K562 (cell line): ENCODE results near the gene ITIH3. TPM values are rescaled to one million over a fixed set of nuclear protein-coding genes. Genes with fewer than 3 reads are reported as not detected.

Experiments
- ATAC-seq: fragments of 200-7000 bp; cut with Tn5 transposase; 3 replicates; pipeline ENCODE4 v1.9.1; 2020; ENCODE audit warnings: moderate library complexity
- BruUV-seq: library from RNA; stranded (reverse); fragments of 400-500 nt; replicated peaks from 2 replicates; lab custom pipeline; 2021; lab: Mats Ljungman, UMichigan
- CTCF ChIA-PET: fragments of 300-600 bp; formaldehyde crosslinking; extraction: SDS; loops from one replicate; lab custom pipeline; 2021; ENCODE audit warnings: low intra/inter-chr PET ratio; lab: Yijun Ruan, JAX
- POLR2A ChIA-PET: fragments of 300-600, 350-650 bp; sonication (Branson Sonifier 250); formaldehyde crosslinking; extraction: SDS; loops from one replicate; lab custom pipeline; 2021; ENCODE audit warnings: antibody characterized with exemption, inconsistent platforms; lab: Yijun Ruan, JAX
- DNase-seq, 4 experiments: peaks; one replicate each; pipeline versions ENCODE4 v3.0.0 to v3.0.0-alpha.2; 2011 to 2018; ENCODE audit warnings: low spot score in 3 of 4, mixed read lengths in 3 of 4; ENCODE audit errors: extremely low read depth in 1 of 4
- FAIRE-seq: peaks from 2 replicates; lab custom pipeline; 2011; peaks lifted over from hg19 to GRCh38; lab: Jason Lieb, UNC
- H2AFZ ChIP-seq: 2 replicates; pipeline ENCODE4 v1.6.0; 2011; ENCODE audit warnings: low read depth, low read length, control low read depth, inconsistent platforms
- H3K27ac ChIP-seq: fragments of 200-600 bp; 3 replicates; pipeline ENCODE4 v1.8.0; 2011; ENCODE audit warnings: low read depth, mild to moderate bottlenecking, control low read depth, inconsistent platforms, low read length, moderate library complexity, mixed read lengths; ENCODE audit errors: extremely low read depth
- H3K27me3 ChIP-seq, 2 experiments: fragments of 300-600 bp in 1 of 2; 2 replicates in 1 of 2; 3 replicates in 1 of 2; pipeline versions ENCODE4 v1.6.0 to v1.8.0; 2011; ENCODE audit warnings: inconsistent platforms in 2 of 2, low read length in 2 of 2, mild to moderate bottlenecking in 1 of 2, mixed read lengths in 1 of 2, moderate library complexity in 1 of 2; ENCODE audit not compliant: control insufficient read depth in 2 of 2, insufficient read depth in 2 of 2
- H3K36me3 ChIP-seq: fragments of 300-600 bp; 3 replicates; pipeline ENCODE4 v1.8.0; 2011; ENCODE audit warnings: mild to moderate bottlenecking, low read length, inconsistent platforms; ENCODE audit not compliant: control insufficient read depth, insufficient read depth
- H3K4me1 ChIP-seq, 2 experiments: fragments of 200-600 bp in 1 of 2; replicated peaks in 1 of 2; 2 replicates in 1 of 2; 3 replicates in 1 of 2; pipeline versions ENCODE4 v1.5.1 to v1.8.0; 2011; ENCODE audit warnings: inconsistent platforms in 2 of 2, low read length in 2 of 2, mild to moderate bottlenecking in 1 of 2, mixed read lengths in 1 of 2, moderate library complexity in 1 of 2; ENCODE audit not compliant: control insufficient read depth in 2 of 2, insufficient read depth in 2 of 2
- H3K4me2 ChIP-seq: 2 replicates; pipeline ENCODE4 v1.6.1; 2011; ENCODE audit warnings: low read length, control low read depth, inconsistent platforms, mixed read lengths; ENCODE audit not compliant: insufficient read depth
- H3K4me3 ChIP-seq: fragments of 200-600 bp; sonication (generic), shearing (Covaris generic); 2 replicates; pipeline ENCODE4 v1.5.1; 2016; ENCODE audit warnings: control low read depth, inconsistent platforms
- H3K79me2 ChIP-seq: fragments of 200-600 bp; 3 replicates; pipeline ENCODE4 v1.8.0; 2011; ENCODE audit warnings: low read length, inconsistent platforms; ENCODE audit not compliant: control insufficient read depth, insufficient read depth
- H3K9ac ChIP-seq, 2 experiments: 2 replicates each; pipeline versions ENCODE4 v1.6.0 to v1.6.1; 2011; ENCODE audit warnings: low read depth in 2 of 2, low read length in 2 of 2, control low read depth in 1 of 2, inconsistent platforms in 1 of 2, mild to moderate bottlenecking in 1 of 2, mixed read lengths in 1 of 2; ENCODE audit not compliant: insufficient read depth in 1 of 2
- H3K9me1 ChIP-seq: one replicate; pipeline ENCODE4 v1.6.0; 2011; ENCODE audit warnings: inconsistent platforms, mild to moderate bottlenecking, low read length, moderate library complexity; ENCODE audit not compliant: control insufficient read depth, insufficient read depth
- H3K9me3 ChIP-seq: replicated peaks from 2 replicates; pipeline ENCODE4 v1.5.1; 2011; ENCODE audit warnings: low read depth, low read length, inconsistent platforms; ENCODE audit not compliant: control insufficient read depth, insufficient read depth
- H4K20me1 ChIP-seq: replicated peaks from 2 replicates; pipeline ENCODE4 v1.6.1; 2011; ENCODE audit warnings: low read length, inconsistent platforms, mixed read lengths; ENCODE audit not compliant: control insufficient read depth, insufficient read depth
- WGBS: fragments of 100-300 bp; shearing (Covaris generic); methylation state at CpG from one replicate; pipeline ENCODE4 v1.1.6; 2016; ENCODE audit warnings: low coverage, mixed read lengths; ENCODE audit not compliant: insufficient coverage; ENCODE audit errors: missing lambda C conversion rate; 5-methylcytosine and 5-hydroxymethylcytosine counted together
- in situ Hi-C: fragments of 300-500 bp; cut with MboI; formaldehyde crosslinking; loops from 4 replicates; pipeline ENCODE4 v1.15.0; 2018; ENCODE audit warnings: inconsistent platforms, mixed read lengths
- intact Hi-C: fragments of 100-400 bp; cut with micrococcal nuclease; formaldehyde crosslinking; loops from 2 replicates; pipeline ENCODE4 v1.14.2; 2022
- polyA plus RNA-seq, 8 experiments: library from polyadenylated mRNA; depleted of rRNA in 4 of 8; stranded (reverse) in 5 of 8; unstranded in 3 of 8; fragments of >200 nt; fragmentation: Nextera tagmentation in 2 of 8; fragmentation: Illumina TruSeq in 1 of 8; extraction: Ambion mirVana in 2 of 8; extraction: Trizol in 1 of 8; gene quantifications; 2 replicates each; pipeline versions ENCODE4 v1.2.1 to v1.2.3, GENCODE V29; 2011 to 2014; ENCODE audit warnings: inconsistent platforms in 1 of 8, missing spikeins in 1 of 8
- total RNA-seq, 7 experiments: library from RNA; depleted of rRNA in 6 of 7; stranded (reverse); fragments of >200 nt in 6 of 7; fragmentation: Illumina TruSeq in 2 of 7; extraction: Trizol in 2 of 7; gene quantifications; 2 replicates each; pipeline versions ENCODE4 v1.2.1 to v1.2.3, GENCODE V29; 2011 to 2021; ENCODE audit warnings: low replicate concordance in 1 of 7
- TF ChIP-seq, protein P1 (sequence below), 3 experiments: IDR thresholded peaks in 2 of 3; conservative IDR thresholded peaks in 1 of 3; 2 replicates each; pipeline ENCODE4 v1.5.1; 2011 to 2012; ENCODE audit warnings: low read length in 3 of 3, mild to moderate bottlenecking in 3 of 3, control low read depth in 2 of 3, improper control_type of control experiment in 1 of 3, inconsistent platforms in 1 of 3, low read depth in 1 of 3, mixed read lengths in 1 of 3, moderate library complexity in 1 of 3; ENCODE audit not compliant: insufficient read depth in 2 of 3
- TF ChIP-seq, protein P2 (sequence below): fragments of 250-450 bp; sonication (Bioruptor Pico); IDR thresholded peaks from 2 replicates; pipeline ENCODE4 v1.8.0; 2022; ENCODE audit warnings: moderate library complexity, mild to moderate bottlenecking, inconsistent platforms

The ITIH3 gene
- total and polyA plus RNA-seq, 9 of the 15 experiments (the other 6 are each of a cell fraction or from before 2014, with no cell fraction given) = 0.07 to 0.35 TPM; not detected in 7

DNA sequence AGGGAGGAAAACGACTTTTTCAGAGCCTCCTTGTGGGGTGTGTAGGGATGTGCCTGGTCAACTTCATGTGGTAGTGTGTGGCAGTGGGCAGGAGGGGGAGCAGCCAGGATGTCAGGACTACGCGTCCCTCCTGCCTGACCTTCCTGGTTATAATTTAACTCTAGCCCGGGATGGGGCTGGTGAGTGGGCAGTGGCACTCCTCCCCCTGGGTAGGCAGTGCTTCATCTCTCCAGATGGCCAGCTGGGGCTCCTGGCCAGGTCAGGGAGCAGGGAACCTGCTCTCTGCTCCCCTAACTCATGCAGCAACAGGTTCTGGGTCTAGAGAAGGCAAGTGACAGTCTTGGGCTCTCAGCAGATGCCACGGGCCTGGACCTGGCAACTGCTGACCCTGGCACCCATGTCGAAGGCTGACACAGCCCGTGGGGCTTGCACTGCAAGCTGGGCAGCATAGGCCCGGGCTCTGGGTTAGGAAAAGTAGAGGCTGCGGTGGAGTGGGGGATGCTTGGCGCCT lies 33.3 kb downstream of the ITIH3 start:
- Histone ChIP-seq H3K4me2 (no peak overlapping the region), H4K20me1 (no peaks in the 10 kb centered on the region; the same call in 1 of the 2 replicates), H2AFZ (no peak overlapping the region), H3K27me3 (peaks cover 0 to 44% of the 10 kb centered on the region in 2 experiments; a peak in 4 of 5 replicates), H3K36me3 (no peaks in the 10 kb centered on the region), H3K79me2 (no peaks in the 10 kb centered on the region), H3K9me3 (no peaks in the 10 kb centered on the region)
- no peak for DNase-seq
- intact Hi-C loops = no loop called here
- no peak for FAIRE-seq
- POLR2A ChIA-PET = interaction anchor here (0.5 to 1.2 kb wide), 2 partner anchors 7 to 13 kb away, joined by 3 read pairs; no protein-coding TSS in a partner anchor
- no TSS peak for BruUV-seq
- TF ChIP-seq, protein P1, sequence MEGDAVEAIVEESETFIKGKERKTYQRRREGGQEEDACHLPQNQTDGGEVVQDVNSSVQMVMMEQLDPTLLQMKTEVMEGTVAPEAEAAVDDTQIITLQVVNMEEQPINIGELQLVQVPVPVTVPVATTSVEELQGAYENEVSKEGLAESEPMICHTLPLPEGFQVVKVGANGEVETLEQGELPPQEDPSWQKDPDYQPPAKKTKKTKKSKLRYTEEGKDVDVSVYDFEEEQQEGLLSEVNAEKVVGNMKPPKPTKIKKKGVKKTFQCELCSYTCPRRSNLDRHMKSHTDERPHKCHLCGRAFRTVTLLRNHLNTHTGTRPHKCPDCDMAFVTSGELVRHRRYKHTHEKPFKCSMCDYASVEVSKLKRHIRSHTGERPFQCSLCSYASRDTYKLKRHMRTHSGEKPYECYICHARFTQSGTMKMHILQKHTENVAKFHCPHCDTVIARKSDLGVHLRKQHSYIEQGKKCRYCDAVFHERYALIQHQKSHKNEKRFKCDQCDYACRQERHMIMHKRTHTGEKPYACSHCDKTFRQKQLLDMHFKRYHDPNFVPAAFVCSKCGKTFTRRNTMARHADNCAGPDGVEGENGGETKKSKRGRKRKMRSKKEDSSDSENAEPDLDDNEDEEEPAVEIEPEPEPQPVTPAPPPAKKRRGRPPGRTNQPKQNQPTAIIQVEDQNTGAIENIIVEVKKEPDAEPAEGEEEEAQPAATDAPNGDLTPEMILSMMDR (IDR thresholded peaks at IDR 0.05 in 2 of 3, conservative IDR thresholded peaks at IDR 0.05 in 1 of 3; ENCODE audit: insufficient read depth in 2 of 3, low read depth in 1 of 3, low read length in 3 of 3) = peak in 1 of 3 experiments; percentile 32; a peak in 1 of 6 replicates
- TF ChIP-seq, protein P2, sequence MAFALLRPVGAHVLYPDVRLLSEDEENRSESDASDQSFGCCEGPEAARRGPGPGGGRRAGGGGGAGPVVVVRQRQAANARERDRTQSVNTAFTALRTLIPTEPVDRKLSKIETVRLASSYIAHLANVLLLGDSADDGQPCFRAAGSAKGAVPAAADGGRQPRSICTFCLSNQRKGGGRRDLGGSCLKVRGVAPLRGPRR (CRISPR knock-in tag) = no peak
- TF ChIP-seq, all 486 proteins: peak for 1
- 0 out of 3 replicates have a peak, but pooled peaks have one; percentile 26 for ATAC-seq
- H3K27ac ChIP-seq = no peak overlapping the region
- H3K9ac ChIP-seq = no peak overlapping the region; a peak in 1 of 4 replicates
- peaks cover 15 to 26% of the 10 kb centered on the region in 2 experiments for H3K4me1 ChIP-seq
- CTCF ChIA-PET = no interaction called here
- 13% methylated on average over 7 of the region's 10 CpGs for WGBS
- H3K4me3 ChIP-seq = no peak overlapping the region
- in situ Hi-C loops = no loop called here
- H3K9me1 ChIP-seq = no peaks in the 10 kb centered on the region
